Mesendoderm (in vitro differentiated cells): Measurements from ENCODE around the gene ARMC2.

ENCODE experiments used
- DNase-seq: peaks from one replicate; pipeline ENCODE4 v3.0.0; 2013
- H2AK5ac ChIP-seq: 2 replicates; pipeline ENCODE4 v1.6.1; 2013; ENCODE audit warnings: low read length, inconsistent platforms
- H2BK120ac ChIP-seq: 2 replicates; pipeline ENCODE4 v1.6.1; 2013; ENCODE audit warnings: low read depth, mild to moderate bottlenecking, low read length, moderate library complexity, mixed read lengths
- H2BK15ac ChIP-seq: replicated peaks from 2 replicates; pipeline ENCODE4 v1.6.1; 2013; ENCODE audit warnings: low read depth, mild to moderate bottlenecking, moderate library complexity
- H2BK5ac ChIP-seq: 2 replicates; pipeline ENCODE4 v1.6.1; 2013; ENCODE audit warnings: low read length, inconsistent platforms
- H3K18ac ChIP-seq: 2 replicates; pipeline ENCODE4 v1.6.1; 2013; ENCODE audit warnings: mild to moderate bottlenecking, low read length, mixed read lengths
- H3K23ac ChIP-seq: one replicate; pipeline ENCODE4 v1.6.1; 2013; ENCODE audit warnings: low read length
- H3K27ac ChIP-seq: 2 replicates; pipeline ENCODE4 v1.5.1; 2013; ENCODE audit warnings: low read depth, mild to moderate bottlenecking, inconsistent platforms, low read length, moderate library complexity
- H3K27me3 ChIP-seq: 2 replicates; pipeline ENCODE4 v1.6.1; 2013; ENCODE audit warnings: low read length, control low read depth, mild to moderate bottlenecking, inconsistent platforms; ENCODE audit not compliant: insufficient read depth, poor library complexity
- H3K36me3 ChIP-seq: 2 replicates; pipeline ENCODE4 v1.6.1; 2013; ENCODE audit warnings: low read length, inconsistent platforms; ENCODE audit not compliant: control insufficient read depth, insufficient read depth
- H3K4ac ChIP-seq: one replicate; pipeline ENCODE4 v1.6.1; 2013; ENCODE audit warnings: low read depth, mild to moderate bottlenecking, low read length, moderate library complexity
- H3K4me1 ChIP-seq: 2 replicates; pipeline ENCODE4 v1.6.1; 2013; ENCODE audit warnings: low read depth, low read length, inconsistent platforms; ENCODE audit not compliant: control insufficient read depth
- H3K4me2 ChIP-seq: 2 replicates; pipeline ENCODE4 v1.6.1; 2013; ENCODE audit warnings: low read length
- H3K4me3 ChIP-seq: 2 replicates; pipeline ENCODE4 v1.5.1; 2013; ENCODE audit warnings: mild to moderate bottlenecking, low read length
- H3K56ac ChIP-seq: one replicate; pipeline ENCODE4 v1.6.1; 2013; ENCODE audit warnings: low read length
- H3K79me1 ChIP-seq: 2 replicates; pipeline ENCODE4 v1.6.1; 2013; ENCODE audit warnings: low read length, inconsistent platforms
- H3K79me2 ChIP-seq: 2 replicates; pipeline ENCODE4 v1.6.1; 2013; ENCODE audit warnings: mild to moderate bottlenecking, low read length; ENCODE audit not compliant: control insufficient read depth, insufficient read depth
- H3K9ac ChIP-seq: 2 replicates; pipeline ENCODE4 v1.6.1; 2013; ENCODE audit warnings: low read length, inconsistent platforms
- H4K5ac ChIP-seq: one replicate; pipeline ENCODE4 v1.6.1; 2013; ENCODE audit warnings: low read length
- H4K8ac ChIP-seq: one replicate; pipeline ENCODE4 v1.6.1; 2013; ENCODE audit warnings: low read depth, mild to moderate bottlenecking, control low read depth, low read length, moderate library complexity
- WGBS: extraction: QIAGEN DNeasy Blood & Tissue Kit; methylation state at CpG from one replicate; pipeline ENCODE4 v1.1.7; 2013; ENCODE audit warnings: low lambda C conversion rate, missing lambda C conversion rate; ENCODE audit not compliant: insufficient coverage; ENCODE audit errors: extremely low coverage; 5-methylcytosine and 5-hydroxymethylcytosine counted together

Gene ARMC2

GRCh38 chr6:108896111-108896661, 48.0 kb downstream of the ARMC2 start:
- H3K27me3 ChIP-seq: no peaks in the 10 kb centered on the region
- no peak overlapping the region for H2AK5ac ChIP-seq
- H3K79me1 ChIP-seq: no peaks in the 10 kb centered on the region
- H4K8ac ChIP-seq: no peak overlapping the region
- no peak overlapping the region for H2BK15ac ChIP-seq
- no peak overlapping the region for H2BK120ac ChIP-seq
- WGBS: no CpG with 5 or more reads among the region's 3 CpGs
- H3K56ac ChIP-seq: no peak overlapping the region
- H3K36me3 ChIP-seq: no peaks in the 10 kb centered on the region
- no peaks in the 10 kb centered on the region for H3K4me1 ChIP-seq
- no peak overlapping the region for H3K23ac ChIP-seq
- no peak overlapping the region for H3K27ac ChIP-seq
- DNase-seq: no peak
- H3K79me2 ChIP-seq: no peaks in the 10 kb centered on the region
- H3K4me3 ChIP-seq: no peak overlapping the region
- H3K9ac ChIP-seq: no peak overlapping the region
- no peak overlapping the region for H3K18ac ChIP-seq
- no peak overlapping the region for H3K4ac ChIP-seq
- H3K4me2 ChIP-seq: no peak overlapping the region
- H4K5ac ChIP-seq: no peak overlapping the region
- no peak overlapping the region for H2BK5ac ChIP-seq

GRCh38 chr6:108897371-108897770, 49.1 kb downstream of the ARMC2 start:
- no peak for DNase-seq
- Histone ChIP-seq H3K4me2 (no peak overlapping the region), H3K18ac (no peak overlapping the region), H3K27me3 (no peaks in the 10 kb centered on the region), H3K79me2 (no peaks in the 10 kb centered on the region), H2BK120ac (no peak overlapping the region), H3K79me1 (no peaks in the 10 kb centered on the region), H3K23ac (no peak overlapping the region), H3K36me3 (no peaks in the 10 kb centered on the region), H2BK15ac (no peak overlapping the region), H3K56ac (no peak overlapping the region), H3K4me3 (no peak overlapping the region), H3K4me1 (no peaks in the 10 kb centered on the region), H3K4ac (no peak overlapping the region), H2AK5ac (no peak overlapping the region), H2BK5ac (no peak overlapping the region), H3K27ac (no peak overlapping the region), H3K9ac (no peak overlapping the region), H4K5ac (no peak overlapping the region), H4K8ac (no peak overlapping the region)
- no CpG with 5 or more reads among the region's 1 CpG for WGBS

- Histone ChIP-seq H4K8ac (no peak overlapping the region), H2BK15ac (no peak overlapping the region), H3K79me2 (no peaks in the 10 kb centered on the region), H3K4me2 (no peak overlapping the region), H3K4me1 (no peaks in the 10 kb centered on the region), H3K4ac (no peak overlapping the region), H2BK120ac (no peak overlapping the region), H3K27ac (no peak overlapping the region), H3K9ac (no peak overlapping the region), H3K36me3 (no peaks in the 10 kb centered on the region), H3K4me3 (no peak overlapping the region), H3K23ac (no peak overlapping the region), H3K27me3 (no peaks in the 10 kb centered on the region), H3K18ac (no peak overlapping the region), H2BK5ac (no peak overlapping the region), H3K79me1 (no peaks in the 10 kb centered on the region), H4K5ac (no peak overlapping the region), H2AK5ac (no peak overlapping the region), H3K56ac (no peak overlapping the region)
- no peak for DNase-seq
Observed at GRCh38 chr6:108902382-108902792, 54.2 kb downstream of the ARMC2 start.

- Histone ChIP-seq H3K4me2 (no peak overlapping the region), H3K56ac (no peak overlapping the region), H3K18ac (no peak overlapping the region), H4K8ac (no peak overlapping the region), H2AK5ac (no peak overlapping the region), H3K9ac (no peak overlapping the region), H3K79me2 (no peaks in the 10 kb centered on the region), H3K79me1 (no peaks in the 10 kb centered on the region), H2BK120ac (no peak overlapping the region), H3K4me3 (no peak overlapping the region), H3K4ac (no peak overlapping the region), H3K27ac (no peak overlapping the region), H4K5ac (no peak overlapping the region), H2BK5ac (no peak overlapping the region), H3K23ac (no peak overlapping the region), H3K4me1 (no peaks in the 10 kb centered on the region), H2BK15ac (no peak overlapping the region), H3K36me3 (no peaks in the 10 kb centered on the region), H3K27me3 (no peaks in the 10 kb centered on the region)
- DNase-seq: peak; percentile 45
- no CpG with 5 or more reads among the region's 1 CpG for WGBS
Observed at GRCh38 chr6:108903796-108904195, 55.6 kb downstream of the ARMC2 start.

GRCh38 chr6:108904741-108905140, 56.5 kb downstream of the ARMC2 start:
- no peaks in the 10 kb centered on the region for H3K79me2 ChIP-seq
- no peaks in the 10 kb centered on the region for H3K79me1 ChIP-seq
- H3K4ac ChIP-seq: no peak overlapping the region
- no CpG with 5 or more reads among the region's 3 CpGs for WGBS
- no peak overlapping the region for H2AK5ac ChIP-seq
- H4K8ac ChIP-seq: no peak overlapping the region
- no peak overlapping the region for H3K23ac ChIP-seq
- H3K27ac ChIP-seq: no peak overlapping the region
- H3K27me3 ChIP-seq: no peaks in the 10 kb centered on the region
- H2BK120ac ChIP-seq: no peak overlapping the region
- H3K9ac ChIP-seq: no peak overlapping the region
- no peak overlapping the region for H2BK15ac ChIP-seq
- no peaks in the 10 kb centered on the region for H3K4me1 ChIP-seq
- no peak for DNase-seq
- no peaks in the 10 kb centered on the region for H3K36me3 ChIP-seq
- no peak overlapping the region for H3K18ac ChIP-seq
- H2BK5ac ChIP-seq: no peak overlapping the region
- H3K56ac ChIP-seq: no peak overlapping the region
- no peak overlapping the region for H4K5ac ChIP-seq
- no peak overlapping the region for H3K4me2 ChIP-seq
- no peak overlapping the region for H3K4me3 ChIP-seq

- Histone ChIP-seq H3K4me3 (no peak overlapping the region), H4K5ac (no peak overlapping the region), H3K36me3 (no peaks in the 10 kb centered on the region), H2AK5ac (no peak overlapping the region), H4K8ac (no peak overlapping the region), H3K4me2 (no peak overlapping the region), H3K79me2 (no peaks in the 10 kb centered on the region), H3K4ac (no peak overlapping the region), H3K27ac (no peak overlapping the region), H3K9ac (no peak overlapping the region), H2BK15ac (no peak overlapping the region), H3K79me1 (no peaks in the 10 kb centered on the region), H3K23ac (no peak overlapping the region), H3K4me1 (no peaks in the 10 kb centered on the region), H3K27me3 (no peaks in the 10 kb centered on the region), H2BK5ac (no peak overlapping the region), H3K18ac (no peak overlapping the region), H3K56ac (no peak overlapping the region), H2BK120ac (no peak overlapping the region)
- DNase-seq: peak; percentile 80
- WGBS: no CpG with 5 or more reads among the region's 4 CpGs
Observed at GRCh38 chr6:108914235-108915022, 66.2 kb downstream of the ARMC2 start.
